Motor neuron (in vitro differentiated cells): Measurements from ENCODE around the gene CFAP99. TPM values are rescaled to one million over a fixed set of nuclear protein-coding genes. Genes with fewer than 3 reads are reported as not detected.
"Not testable (repeated sequence)": the region's sequence is repeated elsewhere in the genome, so short reads cannot be mapped to it uniquely, and the experiment has no call there.

Source experiments
- ATAC-seq, 8 experiments: fragments of 200-7000 bp; cut with Tn5 transposase; replicated peaks in 6 of 8; 2 replicates each; pipeline ENCODE4 v1.8.0; 2021; ENCODE audit warnings: mild to moderate bottlenecking in 8 of 8, moderate library complexity in 8 of 8
- H3K27ac ChIP-seq, 2 donors: fragments of 250-450 bp; sonication (Bioruptor Pico); 2 replicates each; pipeline ENCODE4 v1.9.0; 2021; ENCODE audit warnings: antibody characterized with exemption in 2 of 2, mild to moderate bottlenecking in 2 of 2, moderate library complexity in 1 of 2
- H3K4me1 ChIP-seq, 2 donors: fragments of 250-450 bp; sonication (Bioruptor Pico); replicated peaks in 1 of 2; 2 replicates each; pipeline ENCODE4 v1.6.1; 2021; ENCODE audit warnings: antibody characterized with exemption in 2 of 2, mild to moderate bottlenecking in 2 of 2, moderate library complexity in 1 of 2
- H3K4me3 ChIP-seq, 5 donors: fragments of 250-450 bp; sonication (Bioruptor Pico); 2 replicates each; pipeline ENCODE4 v1.9.0; 2021; ENCODE audit warnings: antibody characterized with exemption in 5 of 5, mild to moderate bottlenecking in 5 of 5, moderate library complexity in 4 of 5
- WGBS, 10 experiments: fragments of 450-650 bp; shearing (Covaris generic); methylation state at CpG; one replicate each; pipeline ENCODE4 v1.0.0; 2022; 5-methylcytosine and 5-hydroxymethylcytosine counted together
- in situ Hi-C, 9 experiments: fragments of 400-800 bp; cut with MboI; loops; one replicate each; pipeline ENCODE4 v1.15.0; 2021; ENCODE audit warnings: low sequenced_read_pairs in 9 of 9, low pct_unique_long_range_greater_than_20kb in 2 of 9; ENCODE audit not compliant: unreplicated experiment in 9 of 9
- total RNA-seq, 8 experiments: library from RNA; unstranded; fragments of 300-600 nt; gene quantifications; 2 replicates each; pipeline versions ENCODE4 v1.2.3 to v1.2.4, GENCODE V29; 2022

CFAP99 gene
- total RNA-seq, 8 experiments from 2014 or later: 0.05 to 9.1 (median 0.19) TPM

- Histone ChIP-seq H3K4me1 (no peaks in the 10 kb centered on the region), H3K27ac (no peak overlapping the region), H3K4me3 (no peak overlapping the region)
- WGBS, 10 experiments: 60 to 100% (median 77%) methylated on average over 2 to 3 of the region's 23 CpGs; no CpG with 5 or more reads in 5 of the 10 experiments
- ATAC-seq: no peak
- in situ Hi-C loops: no loop called here
Measured at GRCh38 chr4:2427383-2428334, 8.9 kb downstream of the CFAP99 start.

- peak in 4 of 8 experiments; percentile 6 to 49 (median 34) for ATAC-seq
- Histone ChIP-seq H3K4me1 (no peaks in the 10 kb centered on the region), H3K27ac (no peak overlapping the region), H3K4me3 (no peak overlapping the region)
- 40 to 100% (median 78%) methylated on average over 2 to 9 of the region's 25 CpGs; no CpG with 5 or more reads in 2 of the 10 experiments for WGBS, 10 experiments
- in situ Hi-C loops: no loop called here
Measured at GRCh38 chr4:2428496-2429213, 9.9 kb downstream of the CFAP99 start.

DNA sequence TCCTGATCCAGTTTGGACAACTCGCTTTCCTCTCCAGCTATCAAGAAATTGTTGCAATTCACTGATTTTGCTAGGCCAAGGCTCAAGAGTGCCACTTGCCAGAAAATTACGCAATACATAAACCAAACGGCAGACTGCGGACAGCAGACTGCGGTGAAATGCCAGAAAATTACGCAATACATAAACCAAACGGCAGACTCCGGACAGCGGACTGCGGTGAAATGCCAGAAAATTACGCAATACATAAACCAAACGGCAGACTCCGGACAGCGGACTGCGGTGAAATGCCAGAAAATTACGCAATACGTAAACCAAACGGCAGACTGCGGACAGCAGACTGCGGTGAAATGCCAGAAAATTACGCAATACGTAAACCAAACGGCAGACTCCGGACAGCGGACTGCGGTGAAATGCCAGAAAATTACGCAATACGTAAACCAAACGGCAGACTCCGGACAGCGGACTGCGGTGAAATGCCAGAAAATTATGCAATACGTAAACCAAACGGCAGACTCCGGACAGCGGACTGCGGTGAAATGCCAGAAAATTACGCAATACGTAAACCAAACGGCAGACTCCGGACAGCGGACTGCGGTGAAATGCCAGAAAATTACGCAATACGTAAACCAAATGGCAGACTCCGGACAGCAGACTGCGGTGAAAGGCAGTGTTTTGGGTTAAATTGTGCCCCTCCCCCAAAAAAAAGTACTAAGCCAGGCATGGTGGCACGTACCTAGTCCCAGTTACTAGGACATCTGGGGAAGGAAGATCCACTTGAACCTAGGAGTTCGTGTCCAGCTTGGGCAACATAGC lies 11.4 kb downstream of the CFAP99 start:
- H3K27ac ChIP-seq, H3K4me1 ChIP-seq, in situ Hi-C loops, H3K4me3 ChIP-seq, ATAC-seq: not testable (repeated sequence)
- WGBS, 10 experiments: 33 to 100% (median 84%) methylated on average over 1 to 18 of the region's 49 CpGs; no CpG with 5 or more reads in 2 of the 10 experiments

DNA sequence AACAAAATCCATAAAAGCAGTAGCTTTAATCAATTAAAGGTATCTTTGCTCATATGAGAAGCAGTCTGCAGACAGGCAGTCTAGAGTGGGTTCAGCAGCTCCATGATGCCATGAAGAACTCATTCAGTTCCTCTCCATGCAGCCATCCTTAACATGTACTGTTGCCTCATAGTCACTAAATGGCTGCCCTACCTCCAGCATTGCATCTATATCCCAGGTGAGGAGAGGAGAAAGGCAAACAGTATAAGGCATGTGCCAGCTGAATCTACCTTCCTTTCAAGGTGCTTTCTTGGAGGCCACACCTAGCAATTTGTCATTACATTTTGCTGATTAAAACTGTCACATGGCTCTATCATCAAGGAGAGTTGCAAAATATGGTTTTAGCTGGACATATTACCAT lies 13.2 kb downstream of the CFAP99 start:
- in situ Hi-C loops: no loop called here
- no peaks in the 10 kb centered on the region for H3K4me1 ChIP-seq
- no peak overlapping the region for H3K27ac ChIP-seq
- no peak overlapping the region for H3K4me3 ChIP-seq
- ATAC-seq: no peak

DNA sequence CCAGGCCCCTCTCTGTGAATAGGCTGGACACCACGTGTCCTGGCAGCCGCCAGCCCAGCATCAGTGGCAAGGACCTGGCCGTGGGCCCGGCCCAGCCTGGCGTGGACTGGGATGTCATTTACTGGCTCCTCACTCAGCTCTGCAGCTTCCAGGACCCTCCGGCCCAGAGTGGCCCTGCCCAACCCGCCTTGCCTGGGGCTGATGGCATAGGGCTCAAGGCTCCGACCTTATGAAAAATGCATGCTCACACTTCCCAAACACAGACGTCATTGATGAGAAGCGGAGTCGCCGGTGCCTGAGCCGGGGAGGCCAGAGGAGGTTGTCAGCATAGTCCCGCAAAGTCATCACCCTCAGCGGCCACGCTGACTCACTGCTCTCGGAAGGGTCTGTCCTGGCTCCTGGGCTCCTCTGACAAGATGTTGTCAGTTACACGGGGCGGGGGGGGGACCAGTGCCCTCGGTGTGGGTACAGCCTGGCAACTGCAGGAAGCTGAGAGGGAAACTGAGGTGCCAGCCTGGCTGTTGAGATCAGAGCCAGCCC lies 14.3 kb downstream of the CFAP99 start:
- no peak overlapping the region for H3K27ac ChIP-seq
- in situ Hi-C loops: no loop called here
- ATAC-seq: peak in 7 of 8 experiments; percentile 62 to 96 (median 89)
- no peak overlapping the region for H3K4me3 ChIP-seq
- 100% methylated on average over 1 to 2 of the region's 20 CpGs; no CpG with 5 or more reads in 8 of the 10 experiments for WGBS, 10 experiments
- H3K4me1 ChIP-seq: no peaks in the 10 kb centered on the region

- no peak overlapping the region for H3K27ac ChIP-seq
- peak in 5 of 8 experiments; percentile 3 to 23 (median 20) for ATAC-seq
- no peaks in the 10 kb centered on the region for H3K4me1 ChIP-seq
- in situ Hi-C loops: no loop called here
- no peak overlapping the region for H3K4me3 ChIP-seq
- 20 to 100% (median 70%) methylated on average over 1 to 3 of the region's 29 CpGs; no CpG with 5 or more reads in 3 of the 10 experiments for WGBS, 10 experiments
Measured at GRCh38 chr4:2433609-2434350, 15.0 kb downstream of the CFAP99 start.

DNA sequence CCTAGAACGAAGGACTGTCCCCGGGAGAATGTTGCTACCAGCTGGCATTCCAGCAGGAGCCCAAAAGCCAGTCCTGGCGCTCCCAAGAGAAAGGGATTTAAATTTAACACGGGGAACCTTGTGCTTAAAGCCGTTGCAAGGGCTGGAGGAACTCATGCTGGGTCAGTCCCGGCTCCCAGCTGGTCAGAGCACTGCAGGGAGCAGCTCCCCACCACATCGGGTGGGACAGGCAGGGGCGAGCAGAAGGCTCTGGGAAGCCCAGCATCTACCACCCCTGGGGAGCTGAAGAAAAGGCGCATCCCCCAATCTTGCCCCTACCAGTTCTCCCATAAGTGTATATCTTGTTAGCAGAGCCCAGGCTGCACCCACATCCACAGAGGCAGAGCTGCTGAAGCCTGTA lies 15.7 kb downstream of the CFAP99 start:
- in situ Hi-C loops: no loop called here
- no peaks in the 10 kb centered on the region for H3K4me1 ChIP-seq
- WGBS, 10 experiments: 80 to 89% (median 85%) methylated on average over 2 to 3 of the region's 9 CpGs; no CpG with 5 or more reads in 7 of the 10 experiments
- no peak for ATAC-seq
- H3K4me3 ChIP-seq: no peak overlapping the region
- H3K27ac ChIP-seq: no peak overlapping the region

DNA sequence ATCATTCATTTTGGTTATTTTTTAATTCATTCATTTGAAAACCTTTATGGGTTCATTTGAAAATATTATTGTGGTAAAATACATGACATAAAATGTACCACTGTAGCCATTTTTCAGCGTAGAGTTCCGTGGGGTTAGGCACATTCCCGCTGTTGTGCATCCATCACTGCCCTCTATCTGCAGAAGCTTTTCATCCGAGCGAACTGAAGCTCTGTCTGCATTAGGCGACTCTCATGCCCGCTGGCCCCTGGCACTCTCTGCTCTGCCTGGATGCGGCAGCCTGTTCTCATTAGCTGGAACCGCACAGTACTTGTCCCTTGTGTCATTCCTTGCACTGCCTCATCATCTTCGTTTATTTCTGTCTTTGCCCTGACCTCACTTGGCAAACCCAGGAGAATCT lies 17.5 kb downstream of the CFAP99 start:
- H3K27ac ChIP-seq: no peak overlapping the region
- peak in 3 of 8 experiments; percentile 62 to 84 (median 75) for ATAC-seq
- 0 to 88% (median 51%) methylated on average over 2 to 10 of the region's 10 CpGs; no CpG with 5 or more reads in 2 of the 10 experiments for WGBS, 10 experiments
- in situ Hi-C loops: no loop called here
- no peak overlapping the region for H3K4me3 ChIP-seq
- no peaks in the 10 kb centered on the region for H3K4me1 ChIP-seq

DNA sequence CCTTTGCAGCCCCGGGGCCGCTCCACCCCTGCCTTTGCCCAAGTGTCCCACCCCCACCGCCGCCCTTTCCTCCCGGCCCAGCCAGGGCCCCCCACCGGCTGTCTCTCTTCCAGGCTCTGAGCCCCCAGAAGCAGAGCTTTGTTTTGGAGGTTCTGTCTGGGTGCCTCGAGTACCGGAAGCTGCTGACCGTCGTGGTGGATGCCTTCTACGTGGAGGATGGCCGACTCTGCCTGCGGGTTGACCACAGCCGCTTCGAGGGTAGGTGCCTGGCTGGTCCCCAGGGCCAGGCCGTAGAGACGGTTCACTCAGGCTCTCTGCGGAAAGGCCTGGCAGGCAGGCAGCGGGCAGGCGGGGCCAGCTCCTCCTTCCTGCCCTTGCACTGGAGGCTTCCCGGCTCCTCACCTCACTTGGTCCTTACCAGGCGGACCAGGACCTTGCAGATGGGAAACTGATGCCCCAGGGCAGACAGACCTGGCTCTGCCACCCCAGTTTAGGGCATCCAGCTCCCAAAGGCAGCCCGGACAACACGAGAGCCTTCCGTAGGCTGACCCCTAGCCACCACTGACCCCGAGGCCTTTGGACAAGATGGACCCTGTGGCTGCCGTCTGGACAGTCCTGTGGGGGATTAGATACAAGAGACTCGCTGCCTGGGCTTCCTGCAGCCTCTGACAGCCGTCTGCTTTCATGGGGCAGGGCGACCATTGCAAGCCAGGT lies 18.2 kb downstream of the CFAP99 start:
- Histone ChIP-seq H3K4me3 (no peak overlapping the region), H3K4me1 (no peaks in the 10 kb centered on the region), H3K27ac (no peak overlapping the region)
- 46 to 95% (median 69%) methylated on average over 1 to 7 of the region's 30 CpGs; no CpG with 5 or more reads in 4 of the 10 experiments for WGBS, 10 experiments
- no peak for ATAC-seq
- in situ Hi-C loops: no loop called here

DNA sequence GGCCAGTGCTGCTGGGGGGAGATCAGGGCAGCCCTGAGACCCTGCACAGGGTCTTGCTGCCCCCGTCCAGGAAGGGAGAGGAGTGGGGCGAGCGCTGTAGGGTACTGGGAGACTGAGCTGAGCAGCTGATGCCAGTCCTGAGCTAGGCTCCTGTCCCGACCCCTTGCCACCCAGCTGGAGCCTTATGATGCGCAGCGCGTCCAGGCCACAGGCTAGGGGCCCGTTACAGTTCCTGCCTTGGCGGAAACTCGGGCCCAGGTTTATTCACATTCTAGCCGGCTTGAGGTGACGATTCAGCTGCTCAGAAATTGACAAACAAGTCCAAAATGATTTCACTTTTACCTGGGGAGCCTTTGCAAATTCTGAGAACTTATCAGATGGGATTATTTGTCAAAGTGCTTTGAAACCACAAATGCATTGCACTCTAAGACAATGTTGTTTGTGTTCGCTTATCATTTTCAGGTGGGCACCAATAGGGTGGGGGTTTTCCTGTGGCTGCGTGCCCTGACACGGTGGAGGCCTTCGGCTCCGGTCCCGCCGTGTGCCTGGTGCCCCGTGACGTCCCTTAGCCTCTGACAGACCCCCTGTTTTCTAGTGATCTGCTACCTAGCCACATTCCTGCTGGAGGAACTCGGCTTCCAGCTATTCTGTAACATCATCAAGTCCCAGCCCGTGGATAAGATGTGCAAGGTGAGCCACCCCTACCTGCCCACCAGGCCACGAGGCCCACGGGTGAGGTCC lies 18.9 kb downstream of the CFAP99 start:
- H3K4me3 ChIP-seq: no peak overlapping the region
- ATAC-seq: no peak
- no peak overlapping the region for H3K27ac ChIP-seq
- 72 to 100% (median 92%) methylated on average over 2 to 15 of the region's 25 CpGs; no CpG with 5 or more reads in 3 of the 10 experiments for WGBS, 10 experiments
- H3K4me1 ChIP-seq: no peaks in the 10 kb centered on the region
- in situ Hi-C loops: no loop called here
